ENCODE measurements around the gene MAGI2. TPM values are rescaled to one million over a fixed set of nuclear protein-coding genes. Genes with fewer than 3 reads are reported as not detected.

The MAGI2 gene
- total RNA-seq, 1 donor from 2014 or later: 64.2 TPM

- Mint-ChIP-seq H3K36me3 (ENCODE audit: unreplicated experiment) (no peaks in the 10 kb centered on the region), H3K9me3 (ENCODE audit: unreplicated experiment) (no peaks in the 10 kb centered on the region), H3K4me3 (ENCODE audit: unreplicated experiment) (no peak overlapping the region), H3K27ac (ENCODE audit: unreplicated experiment) (no peak overlapping the region), H3K4me1 (ENCODE audit: low read depth, unreplicated experiment) (peaks cover 13% of the 10 kb centered on the region), H3K27me3 (ENCODE audit: unreplicated experiment) (no peaks in the 10 kb centered on the region)
- no peak for TF ChIP-seq CTCF (IDR thresholded peaks at IDR 0.05; ENCODE audit: partially characterized antibody, unreplicated experiment)
- DNase-seq: no peak
Observed at GRCh38 chr7:79142706-79143105, 310.8 kb downstream of the MAGI2 start.

- Mint-ChIP-seq H3K27me3 (ENCODE audit: unreplicated experiment) (no peaks in the 10 kb centered on the region), H3K36me3 (ENCODE audit: unreplicated experiment) (no peaks in the 10 kb centered on the region), H3K9me3 (ENCODE audit: unreplicated experiment) (no peaks in the 10 kb centered on the region), H3K4me1 (ENCODE audit: low read depth, unreplicated experiment) (peaks cover 13% of the 10 kb centered on the region), H3K27ac (ENCODE audit: unreplicated experiment) (no peak overlapping the region), H3K4me3 (ENCODE audit: unreplicated experiment) (no peak overlapping the region)
- no peak for DNase-seq
- no peak for TF ChIP-seq CTCF (IDR thresholded peaks at IDR 0.05; ENCODE audit: partially characterized antibody, unreplicated experiment)
Observed at GRCh38 chr7:79141252-79141651, 312.2 kb downstream of the MAGI2 start.

GRCh38 chr7:79137942-79138341, 315.5 kb downstream of the MAGI2 start:
- no peak for DNase-seq
- Mint-ChIP-seq H3K9me3 (ENCODE audit: unreplicated experiment) (no peaks in the 10 kb centered on the region), H3K4me1 (ENCODE audit: low read depth, unreplicated experiment) (peaks cover 4% of the 10 kb centered on the region), H3K4me3 (ENCODE audit: unreplicated experiment) (no peak overlapping the region), H3K36me3 (ENCODE audit: unreplicated experiment) (no peaks in the 10 kb centered on the region), H3K27ac (ENCODE audit: unreplicated experiment) (no peak overlapping the region), H3K27me3 (ENCODE audit: unreplicated experiment) (no peaks in the 10 kb centered on the region)
- no peak for TF ChIP-seq CTCF (IDR thresholded peaks at IDR 0.05; ENCODE audit: partially characterized antibody, unreplicated experiment)

- Mint-ChIP-seq H3K4me3 (ENCODE audit: unreplicated experiment) (no peak overlapping the region), H3K27me3 (ENCODE audit: unreplicated experiment) (no peaks in the 10 kb centered on the region), H3K36me3 (ENCODE audit: unreplicated experiment) (no peaks in the 10 kb centered on the region), H3K4me1 (ENCODE audit: low read depth, unreplicated experiment) (no peaks in the 10 kb centered on the region), H3K27ac (ENCODE audit: unreplicated experiment) (no peak overlapping the region), H3K9me3 (ENCODE audit: unreplicated experiment) (no peaks in the 10 kb centered on the region)
- no peak for TF ChIP-seq CTCF (IDR thresholded peaks at IDR 0.05; ENCODE audit: partially characterized antibody, unreplicated experiment)
- no peak for DNase-seq
Observed at GRCh38 chr7:79132844-79133451, 320.5 kb downstream of the MAGI2 start.

GRCh38 chr7:79130715-79131114, 322.8 kb downstream of the MAGI2 start:
- Mint-ChIP-seq H3K9me3 (ENCODE audit: unreplicated experiment) (no peaks in the 10 kb centered on the region), H3K27me3 (ENCODE audit: unreplicated experiment) (no peaks in the 10 kb centered on the region), H3K36me3 (ENCODE audit: unreplicated experiment) (no peaks in the 10 kb centered on the region), H3K4me3 (ENCODE audit: unreplicated experiment) (no peak overlapping the region), H3K27ac (ENCODE audit: unreplicated experiment) (no peak overlapping the region), H3K4me1 (ENCODE audit: low read depth, unreplicated experiment) (no peaks in the 10 kb centered on the region)
- no peak for DNase-seq
- no peak for TF ChIP-seq CTCF (IDR thresholded peaks at IDR 0.05; ENCODE audit: partially characterized antibody, unreplicated experiment)

Data from glutamatergic neuron (in vitro differentiated cells).